C4-2B (cell line): Measurements from ENCODE around the gene KERA.

Experiments used
- CTCF ChIP-seq: fragments of 450-650 bp; conservative IDR thresholded peaks from 2 replicates; pipeline ENCODE4 v1.5.1; 2017; ENCODE audit warnings: mild to moderate bottlenecking
- ZFX ChIP-seq: fragments of 450-650 bp; IDR thresholded peaks from 2 replicates; pipeline ENCODE4 v1.6.1; 2017

- no peak for TF ChIP-seq CTCF
- no peak for TF ChIP-seq ZFX
Measured at GRCh38 chr12:91057368-91058165, at the start of gene KERA.
